KBM-7 (cell line): ENCODE data around the gene GARIN1A.
A peak's percentile ranks its signal among the peaks of the same experiment; 100 is the strongest.

Experiments used
- DNase-seq: peaks from one replicate; pipeline ENCODE4 v3.0.0-alpha.2; 2015
- in situ Hi-C: fragments of 300-500 bp; cut with MboI; formaldehyde crosslinking; loops from 2 replicates; pipeline ENCODE4 v1.14.3; 2020; ENCODE audit warnings: low sequenced_read_pairs, low pct_unique_long_range_greater_than_20kb, mixed read lengths

The GARIN1A gene

GRCh38 chr7:128708235-128708634 is 36.1 kb downstream of the GARIN1A start:
- no peak for DNase-seq
- in situ Hi-C loops, result no loop called here

- DNase-seq, result no peak
- in situ Hi-C loops, result no loop called here
Measured at GRCh38 chr7:128708824-128709223, 36.7 kb downstream of the GARIN1A start.

GRCh38 chr7:128710481-128710880 is 38.4 kb downstream of the GARIN1A start:
- DNase-seq, result no peak
- in situ Hi-C loops, result no loop called here

- in situ Hi-C loops, result no loop called here
- DNase-seq, result no peak
Measured at GRCh38 chr7:128713794-128714193, 41.7 kb downstream of the GARIN1A start.

- DNase-seq, result peak; percentile 21
- in situ Hi-C loops, result no loop called here
Measured at GRCh38 chr7:128714701-128715495, 42.8 kb downstream of the GARIN1A start.

- no peak for DNase-seq
Measured at GRCh38 chr7:128718967-128719642, 47.0 kb downstream of the GARIN1A start.

GRCh38 chr7:128721376-128721775 is 49.3 kb downstream of the GARIN1A start:
- DNase-seq, result no peak
- in situ Hi-C loops, result no loop called here

More at GRCh38 chr7:128718967-128719642, 47.0 kb downstream of the GARIN1A start:
- in situ Hi-C loops, result no loop called here
